ENCODE measurements around the gene MMP19. TPM values are rescaled to one million over a fixed set of nuclear protein-coding genes. Genes with fewer than 3 reads are reported as not detected.

MMP19 gene
- total RNA-seq, 1 experiment from 2014 or later: 2.3 TPM

GRCh38 chr12:55861396-55861795 lies 18.7 kb upstream of the MMP19 start:
- CTCF ChIA-PET: no interaction called here
- Histone ChIP-seq H3K27ac (ENCODE audit: low read depth, low read length, poor library complexity, severe bottlenecking) (no peak overlapping the region), H3K27me3 (replicated peaks; ENCODE audit: insufficient read depth, low read depth, low read length, poor library complexity) (no peaks in the 10 kb centered on the region), H3K36me3 (ENCODE audit: insufficient read depth, low read length, poor library complexity, severe bottlenecking) (no peaks in the 10 kb centered on the region), H3K4me3 (ENCODE audit: low read depth, low read length, poor library complexity, severe bottlenecking) (no peak overlapping the region), H3K9me3 (ENCODE audit: low read depth, low read length, poor library complexity, severe bottlenecking) (peaks cover 6% of the 10 kb centered on the region), H3K4me1 (ENCODE audit: insufficient read depth, low read length, poor library complexity, severe bottlenecking) (no peaks in the 10 kb centered on the region)
- DNase-seq (ENCODE audit: low spot score): no peak
- no TSS peak for BruUV-seq (replicated peaks)
- TF ChIP-seq EZH2 (IDR thresholded peaks at IDR 0.05; ENCODE audit: borderline replicate concordance, low read depth, low read length, poor library complexity, severe bottlenecking): no peak
- TF ChIP-seq CTCF (conservative IDR thresholded peaks at IDR 0.05; ENCODE audit: low read depth, low read length): no peak
- intact Hi-C loops (cut with micrococcal nuclease; ENCODE audit: unreplicated experiment): no loop called here
- POLR2A ChIA-PET (ENCODE audit: low non-redundant PET): no interaction called here

- intact Hi-C loops (cut with micrococcal nuclease; ENCODE audit: unreplicated experiment): no loop called here
- DNase-seq (ENCODE audit: low spot score): no peak
- H3K27me3 ChIP-seq (replicated peaks; ENCODE audit: insufficient read depth, low read depth, low read length, poor library complexity): no peaks in the 10 kb centered on the region
- H3K4me3 ChIP-seq (ENCODE audit: low read depth, low read length, poor library complexity, severe bottlenecking): no peak overlapping the region
- no peak overlapping the region for H3K27ac ChIP-seq (ENCODE audit: low read depth, low read length, poor library complexity, severe bottlenecking)
- peaks cover 1% of the 10 kb centered on the region for H3K4me1 ChIP-seq (ENCODE audit: insufficient read depth, low read length, poor library complexity, severe bottlenecking)
- ChIA-PET CTCF (no interaction called here), POLR2A (ENCODE audit: low non-redundant PET) (no interaction called here)
- H3K9me3 ChIP-seq (ENCODE audit: low read depth, low read length, poor library complexity, severe bottlenecking): no peaks in the 10 kb centered on the region
- no peaks in the 10 kb centered on the region for H3K36me3 ChIP-seq (ENCODE audit: insufficient read depth, low read length, poor library complexity, severe bottlenecking)
- no TSS peak for BruUV-seq (replicated peaks)
- TF ChIP-seq EZH2 (IDR thresholded peaks at IDR 0.05; ENCODE audit: borderline replicate concordance, low read depth, low read length, poor library complexity, severe bottlenecking): no peak
- no peak for TF ChIP-seq CTCF (conservative IDR thresholded peaks at IDR 0.05; ENCODE audit: low read depth, low read length)
These were observed 10.0 kb upstream of the MMP19 start for GRCh38 chr12:55852740-55853139.

- no TSS peak for BruUV-seq (replicated peaks)
- Histone ChIP-seq H3K4me1 (ENCODE audit: insufficient read depth, low read length, poor library complexity, severe bottlenecking) (peaks cover 12% of the 10 kb centered on the region), H3K9me3 (ENCODE audit: low read depth, low read length, poor library complexity, severe bottlenecking) (no peaks in the 10 kb centered on the region), H3K4me3 (ENCODE audit: low read depth, low read length, poor library complexity, severe bottlenecking) (no peak overlapping the region), H3K27me3 (replicated peaks; ENCODE audit: insufficient read depth, low read depth, low read length, poor library complexity) (no peaks in the 10 kb centered on the region), H3K36me3 (ENCODE audit: insufficient read depth, low read length, poor library complexity, severe bottlenecking) (no peaks in the 10 kb centered on the region), H3K27ac (ENCODE audit: low read depth, low read length, poor library complexity, severe bottlenecking) (no peak overlapping the region)
- no peak for DNase-seq (ENCODE audit: low spot score)
- POLR2A ChIA-PET (ENCODE audit: low non-redundant PET): no interaction called here
- CTCF ChIA-PET: interaction anchor here (0.6 kb wide), 1 partner anchor 27 kb away, joined by 3 read pairs; no protein-coding TSS in a partner anchor
- TF ChIP-seq EZH2 (IDR thresholded peaks at IDR 0.05; ENCODE audit: borderline replicate concordance, low read depth, low read length, poor library complexity, severe bottlenecking) (no peak), CTCF (conservative IDR thresholded peaks at IDR 0.05; ENCODE audit: low read depth, low read length) (no peak)
- intact Hi-C loops (cut with micrococcal nuclease; ENCODE audit: unreplicated experiment): no loop called here
These were observed 8.2 kb upstream of the MMP19 start for GRCh38 chr12:55850893-55851292.

All from A673 (cell line).